Tibial artery (tissue), 4 donors: Measurements from ENCODE around the gene DPH7.
A peak's percentile ranks its signal among the peaks of the same experiment; 100 is the strongest.
"Not testable (repeated sequence)": the region's sequence is repeated elsewhere in the genome, so short reads cannot be mapped to it uniquely, and the experiment has no call there.

Source experiments
- DNase-seq, 2 donors: peaks; one replicate each; pipeline ENCODE4 v3.0.0-alpha.2; 2019
- H3K27ac ChIP-seq, 2 donors: fragments of 200-600 bp; sonication (generic) in 1 of 2; 1 replicate in 1 of 2; 2 replicates in 1 of 2; pipeline ENCODE4 v1.5.1; 2018 to 2019; ENCODE audit warnings: mild to moderate bottlenecking in 1 of 2
- H3K27me3 ChIP-seq, 2 donors: fragments of 200-600 bp; sonication (generic) in 1 of 2; one replicate each; pipeline versions ENCODE4 v1.5.1 to v1.6.0; 2016 to 2019
- H3K36me3 ChIP-seq, 3 donors: fragments of 200-600 bp; sonication (generic) in 2 of 3; one replicate each; pipeline ENCODE4 v1.5.1; 2016 to 2019; ENCODE audit warnings: mild to moderate bottlenecking in 2 of 3
- H3K4me1 ChIP-seq, 4 donors: fragments of 200-600 bp; sonication (generic) in 2 of 4; 1 replicate in 3 of 4; 2 replicates in 1 of 4; pipeline ENCODE4 v1.5.1; 2016 to 2019
- H3K4me3 ChIP-seq, 2 donors: fragments of 200-600 bp; sonication (generic) in 1 of 2; 1 replicate in 1 of 2; 2 replicates in 1 of 2; pipeline ENCODE4 v1.5.1; 2018 to 2019; ENCODE audit warnings: mild to moderate bottlenecking in 2 of 2
- H3K9me3 ChIP-seq, 3 donors: fragments of 200-600 bp; sonication (generic) in 1 of 3; one replicate each; pipeline ENCODE4 v1.5.1; 2016 to 2019
- CTCF ChIP-seq, 2 experiments: fragments of 200-600 bp in 1 of 2; fragments of 450-650 bp in 1 of 2; IDR thresholded peaks; one replicate each; pipeline ENCODE4 v1.5.1; 2017 to 2019; ENCODE audit warnings: antibody characterized with exemption in 2 of 2, mild to moderate bottlenecking in 1 of 2, moderate library complexity in 1 of 2
- intact Hi-C: fragments of 100-400 bp; cut with DNase I; formaldehyde crosslinking; loops from one replicate; pipeline ENCODE4 v1.15.0; 2023; ENCODE audit warnings: low total_unique reads

The DPH7 gene

GRCh38 chr9:137578518-137579258 lies at the start of gene DPH7:
Gene DPH7 (minus strand): TSS chr9:137578925. CDS start chr9:137578777, 148 bp downstream.
- Histone ChIP-seq H3K27me3 (no peaks in the 10 kb centered on the region), H3K27ac (peak within 1 kb of the TSS; percentile 72 to 75), H3K4me1 (peaks cover 0 to 35% (median 19%) of the 10 kb centered on the region in 4 donors), H3K4me3 (peak within 1 kb of the TSS; percentile 67 to 79), H3K36me3 (peaks cover 26 to 53% (median 47%) of the 10 kb centered on the region in 3 donors), H3K9me3 (no peaks in the 10 kb centered on the region)
- TF ChIP-seq CTCF (IDR thresholded peaks at IDR 0.05), result peak; percentile 88 to 95
- DNase-seq, result peak; percentile 92 to 95
- intact Hi-C loops, result no loop called here

- intact Hi-C loops, H3K36me3 ChIP-seq, H3K27me3 ChIP-seq, H3K4me3 ChIP-seq, H3K9me3 ChIP-seq, H3K27ac ChIP-seq: not testable (repeated sequence)
- peaks cover 0 to 21% (median 6%) of the 10 kb centered on the region in 4 donors for H3K4me1 ChIP-seq
- peak in 1 of 2 donors; percentile 20 for DNase-seq
Observed at GRCh38 chr9:137627406-137627805, 48.7 kb upstream of the DPH7 start.

GRCh38 chr9:137626464-137626863 lies 47.7 kb upstream of the DPH7 start:
- DNase-seq, result no peak
- TF ChIP-seq CTCF (IDR thresholded peaks at IDR 0.05), result no peak
- Histone ChIP-seq H3K9me3 (no peaks in the 10 kb centered on the region), H3K4me1 (peaks cover 0 to 18% (median 11%) of the 10 kb centered on the region in 4 donors), H3K27me3 (no peaks in the 10 kb centered on the region), H3K36me3 (peaks cover 0 to 4% (median 0%) of the 10 kb centered on the region in 3 donors), H3K27ac (no peak overlapping the region), H3K4me3 (no peak overlapping the region)
- intact Hi-C loops, result no loop called here

- H3K9me3 ChIP-seq, H3K27me3 ChIP-seq, DNase-seq, H3K36me3 ChIP-seq, intact Hi-C loops, H3K4me3 ChIP-seq, H3K27ac ChIP-seq: not testable (repeated sequence)
- H3K4me1 ChIP-seq, result peaks cover 0 to 40% (median 31%) of the 10 kb centered on the region in 4 donors
Observed at GRCh38 chr9:137622211-137622610, 43.5 kb upstream of the DPH7 start.

- H3K36me3 ChIP-seq, result peaks cover 0 to 18% (median 0%) of the 10 kb centered on the region in 3 donors
- H3K27me3 ChIP-seq, result no peaks in the 10 kb centered on the region
- no peak overlapping the region for H3K27ac ChIP-seq
- DNase-seq, result no peak
- intact Hi-C loops, result no loop called here
- peak in 1 of 2 experiments; percentile 29 for TF ChIP-seq CTCF (IDR thresholded peaks at IDR 0.05)
- no peak overlapping the region for H3K4me3 ChIP-seq
- peaks cover 0 to 48% (median 36%) of the 10 kb centered on the region in 4 donors for H3K4me1 ChIP-seq
- no peaks in the 10 kb centered on the region for H3K9me3 ChIP-seq
Observed at GRCh38 chr9:137621131-137621757, 42.5 kb upstream of the DPH7 start.

- peaks cover 0 to 48% (median 36%) of the 10 kb centered on the region in 4 donors for H3K4me1 ChIP-seq
- H3K27ac ChIP-seq, result no peak overlapping the region
- no peak for DNase-seq
Observed at GRCh38 chr9:137620581-137620980, 41.9 kb upstream of the DPH7 start.

More at GRCh38 chr9:137620581-137620980, 41.9 kb upstream of the DPH7 start:
- no peak overlapping the region for H3K4me3 ChIP-seq
- H3K36me3 ChIP-seq, result peaks cover 3 to 24% (median 4%) of the 10 kb centered on the region in 3 donors
- no peaks in the 10 kb centered on the region for H3K9me3 ChIP-seq
- intact Hi-C loops, result no loop called here
- TF ChIP-seq CTCF (IDR thresholded peaks at IDR 0.05), result no peak
- no peaks in the 10 kb centered on the region for H3K27me3 ChIP-seq
